ENCODE data around the gene CDH4.

CDH4 gene

DNA sequence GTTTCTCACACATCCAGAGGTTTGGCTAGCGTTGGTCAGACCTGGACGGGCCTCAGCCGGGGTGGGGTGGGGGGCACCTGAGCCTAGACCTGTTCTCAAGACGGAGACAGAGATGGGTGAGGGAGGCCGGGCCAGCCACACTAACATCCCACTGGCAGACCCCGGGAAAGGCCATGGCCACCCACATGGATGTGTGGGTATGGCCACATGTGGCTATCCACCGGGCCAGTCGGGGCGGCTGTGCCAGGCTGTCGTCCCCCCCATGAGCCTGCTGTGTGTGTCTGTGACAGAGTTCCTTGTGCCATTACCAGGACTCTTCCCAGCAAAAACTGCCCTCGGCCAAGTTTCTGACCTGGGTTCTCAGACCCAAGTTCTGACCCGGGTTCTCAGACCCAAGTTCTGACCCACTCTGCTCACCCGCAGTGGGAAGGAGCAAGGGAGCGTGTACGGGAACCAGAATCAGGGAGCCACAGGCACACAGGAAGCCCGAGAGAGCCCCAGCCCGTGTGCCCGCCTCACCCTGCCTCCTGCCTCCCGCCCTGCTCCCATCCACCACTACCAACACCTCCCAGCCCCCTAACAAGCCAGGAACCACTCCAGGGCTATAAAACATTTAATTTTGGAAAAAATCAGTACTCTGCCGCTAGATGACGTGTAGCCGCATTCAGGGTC is 558.1 kb downstream of the CDH4 start:
- DNase-seq (ENCODE audit: low spot score), result no peak

DNA sequence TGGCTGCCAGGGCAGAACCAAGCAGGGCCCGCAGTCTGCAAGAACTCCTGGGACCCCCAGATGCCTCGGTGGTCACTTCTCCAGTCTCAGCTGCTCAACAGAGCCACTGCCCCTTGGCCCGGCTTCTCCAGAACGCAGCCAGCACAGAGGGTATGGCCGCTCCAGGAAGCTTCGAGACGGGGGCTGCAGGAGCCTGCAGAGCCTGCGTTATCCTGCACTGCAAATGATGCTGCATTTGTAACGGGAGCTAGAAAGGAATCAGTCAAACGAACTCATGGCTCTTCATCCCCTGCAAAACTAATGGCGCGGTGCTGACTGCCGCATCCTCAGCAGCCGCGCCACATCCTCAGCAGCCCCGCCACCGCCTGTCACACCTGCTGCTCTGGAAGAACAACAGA is 558.7 kb downstream of the CDH4 start:
- no peak for DNase-seq (ENCODE audit: low spot score)

DNA sequence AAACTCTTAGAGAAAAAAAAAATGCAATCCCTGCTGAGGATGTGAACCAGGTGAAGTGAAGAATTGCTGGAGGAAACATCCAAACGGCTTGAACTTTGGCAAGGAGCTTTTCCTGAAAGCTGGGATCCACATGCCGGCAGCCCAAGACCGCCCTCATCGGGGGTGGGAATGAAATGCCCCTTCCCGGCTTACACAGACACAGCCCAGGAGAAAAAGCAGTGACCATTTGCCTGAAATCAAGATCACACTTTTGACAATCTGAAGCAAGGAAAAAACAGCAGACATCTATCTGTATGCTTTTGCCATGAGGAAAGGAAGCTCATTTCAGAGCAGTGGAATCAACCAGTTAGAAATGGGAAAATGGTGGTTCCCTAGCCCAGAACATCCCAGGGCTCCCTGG is 559.1 kb downstream of the CDH4 start:
- DNase-seq (ENCODE audit: low spot score), result no peak

DNA sequence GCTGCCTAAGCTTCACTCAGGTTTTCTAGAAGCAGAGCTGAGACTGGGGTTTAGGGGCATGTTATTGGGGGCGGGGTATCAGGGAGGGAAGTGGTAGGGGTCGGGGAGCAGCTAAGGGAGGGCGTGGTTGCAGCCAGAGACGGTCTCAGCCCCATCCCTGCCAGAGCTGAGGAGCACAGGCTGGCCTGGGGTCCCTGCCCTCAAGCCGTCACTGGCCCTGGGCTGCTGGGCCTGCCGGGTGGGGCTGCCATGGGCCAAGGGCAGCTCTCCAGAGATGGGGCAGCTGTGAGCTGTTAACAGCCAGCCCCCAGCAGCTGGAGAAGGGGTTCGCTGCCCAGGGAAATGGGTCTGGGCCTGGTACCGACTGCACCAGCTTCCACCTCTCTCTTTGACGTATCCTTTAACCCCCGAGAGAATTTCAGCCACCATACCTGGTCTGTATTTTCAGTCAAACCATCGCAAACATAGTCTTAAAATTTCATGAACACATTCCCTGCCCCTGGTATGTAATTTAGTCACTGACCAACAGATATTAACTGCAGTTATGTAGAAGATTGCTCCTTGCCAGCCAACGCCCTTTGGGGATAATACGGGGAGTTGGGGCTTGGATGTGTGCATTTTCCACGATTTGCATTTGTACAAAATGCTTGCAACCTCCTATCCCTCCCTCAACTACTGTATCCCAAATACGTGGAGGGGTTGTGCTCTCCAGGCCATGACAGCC is 560.2 kb downstream of the CDH4 start:
- no peak for DNase-seq (ENCODE audit: low spot score)

DNA sequence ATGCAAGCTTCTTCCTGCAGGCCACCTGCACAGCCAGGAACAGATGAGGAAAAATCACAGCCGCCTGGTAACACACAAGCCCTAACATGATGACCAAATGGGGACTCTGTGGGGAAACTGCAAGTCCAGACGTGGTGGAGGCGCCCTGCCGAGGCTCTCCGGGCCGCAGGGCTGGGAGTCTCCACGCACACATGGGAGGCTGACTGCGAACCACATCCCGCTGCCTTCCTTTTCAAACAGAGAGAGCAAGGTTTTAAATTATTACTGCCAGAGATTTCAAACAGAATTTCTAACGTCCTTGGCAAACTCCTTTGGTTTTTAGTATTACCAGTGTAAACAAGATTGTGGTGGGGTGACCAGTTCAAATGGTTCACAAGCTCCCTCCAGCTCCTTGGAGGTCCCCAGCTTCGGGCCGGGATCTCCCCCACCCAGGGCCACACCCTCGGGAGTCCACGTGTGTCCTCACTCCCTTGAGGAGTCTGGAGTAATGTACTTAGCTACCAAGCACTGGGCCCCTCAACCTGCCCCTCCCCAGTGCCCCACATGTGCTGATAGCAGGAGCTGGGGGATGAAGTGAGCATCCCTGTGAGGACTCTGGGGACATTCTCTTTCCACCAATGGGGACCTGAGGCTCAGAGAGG is 560.9 kb downstream of the CDH4 start:
- no peak for DNase-seq (ENCODE audit: low spot score)

DNA sequence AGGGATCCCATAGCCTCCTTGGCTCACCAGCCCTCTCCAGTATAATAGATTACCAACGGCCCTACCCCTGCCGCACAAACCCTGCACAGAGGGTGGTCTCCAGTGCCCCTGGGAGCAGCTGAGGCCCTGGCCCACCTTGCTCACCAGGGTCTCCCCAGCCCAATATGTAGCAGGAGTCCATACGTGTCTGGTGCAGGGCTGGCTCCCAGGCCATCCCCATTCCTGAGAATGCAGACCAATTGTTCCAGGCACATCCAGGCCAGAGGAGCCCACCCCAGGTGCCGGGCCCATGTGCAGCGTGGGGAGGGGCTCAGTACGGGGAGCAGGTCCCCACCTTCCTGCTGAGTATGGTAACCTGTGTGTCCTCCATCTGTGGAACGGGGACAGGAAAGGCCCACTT is 561.7 kb downstream of the CDH4 start:
- DNase-seq (ENCODE audit: low spot score), result no peak

DNA sequence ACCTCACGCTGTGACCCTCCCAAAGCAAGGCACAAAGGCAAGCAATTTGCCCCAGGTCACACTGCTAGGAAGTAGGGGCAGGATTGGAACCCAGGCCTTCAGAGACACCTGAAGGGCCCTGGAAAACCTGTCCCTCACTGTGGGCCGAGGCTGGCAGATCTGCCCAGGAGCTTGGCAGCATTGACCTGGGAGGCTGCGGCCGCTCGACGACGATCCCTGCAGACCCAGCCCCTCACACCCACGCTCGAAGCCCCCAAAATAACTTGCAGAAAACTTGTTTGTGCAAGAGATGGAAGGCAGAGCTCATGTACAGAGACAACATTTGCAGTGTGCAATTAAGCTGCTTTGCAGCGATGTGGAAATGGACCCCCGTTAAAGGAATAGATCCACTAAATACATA is 562.2 kb downstream of the CDH4 start:
- DNase-seq (ENCODE audit: low spot score), result no peak

DNA sequence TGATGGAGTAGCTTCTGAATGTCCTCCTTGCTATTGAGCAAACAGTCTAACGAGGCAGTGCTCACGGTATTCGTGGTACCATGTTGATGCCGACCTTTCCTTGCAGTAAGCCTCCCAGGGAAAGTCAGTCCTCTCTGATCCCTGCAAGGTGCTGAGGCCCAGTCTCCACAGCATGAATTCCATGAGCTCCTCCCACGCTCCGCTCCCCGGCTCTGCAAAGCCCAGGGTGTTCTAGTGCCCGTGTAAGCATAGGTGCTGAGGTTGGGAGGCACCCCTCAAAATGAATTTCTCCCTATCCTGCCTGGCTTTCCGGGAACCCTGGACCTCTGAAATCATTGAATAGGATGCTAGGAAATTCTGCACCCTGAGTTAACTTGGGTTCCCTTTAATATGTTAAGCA is 562.7 kb downstream of the CDH4 start:
- DNase-seq (ENCODE audit: low spot score), result no peak

DNA sequence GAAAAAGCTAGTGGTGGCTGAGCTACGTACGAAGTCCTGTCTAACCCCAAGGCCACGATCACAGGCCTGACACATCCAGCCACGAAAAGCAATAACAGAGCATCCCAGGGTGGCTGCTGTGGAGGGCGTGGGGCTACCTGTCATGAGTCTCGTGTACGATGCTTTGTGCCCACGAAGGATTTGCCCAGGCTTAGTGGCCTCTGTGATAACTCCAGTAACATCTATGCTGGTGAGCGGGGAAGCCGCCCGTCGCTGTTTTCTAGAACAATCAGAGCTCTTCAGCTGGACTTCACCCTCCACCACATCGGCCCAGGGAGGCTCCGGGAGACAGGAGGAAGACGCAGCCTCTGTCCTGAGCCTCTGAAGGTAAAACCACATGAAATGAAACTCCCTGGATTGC is 563.1 kb downstream of the CDH4 start:
- DNase-seq (ENCODE audit: low spot score), result no peak

DNA sequence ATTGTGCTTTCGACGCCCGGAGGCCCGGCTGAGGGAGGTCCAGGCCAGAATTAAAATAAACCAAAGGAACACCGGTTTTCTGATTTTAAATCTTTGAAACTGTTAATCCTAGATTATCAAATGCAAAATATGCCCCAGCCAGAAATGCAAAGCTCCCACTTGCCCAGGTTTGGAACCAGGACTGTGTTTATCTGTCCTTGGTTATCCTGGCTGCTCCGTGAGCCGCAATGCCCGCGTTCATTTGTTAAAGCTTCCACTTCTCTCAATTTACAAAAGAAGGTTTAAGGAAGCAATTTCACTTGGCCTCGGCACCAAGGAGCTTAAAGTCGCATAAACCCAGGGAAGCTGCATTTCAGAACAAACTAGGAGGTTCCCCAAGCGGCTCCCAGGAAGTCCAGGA is 563.6 kb downstream of the CDH4 start:
- no peak for DNase-seq (ENCODE audit: low spot score)

DNA sequence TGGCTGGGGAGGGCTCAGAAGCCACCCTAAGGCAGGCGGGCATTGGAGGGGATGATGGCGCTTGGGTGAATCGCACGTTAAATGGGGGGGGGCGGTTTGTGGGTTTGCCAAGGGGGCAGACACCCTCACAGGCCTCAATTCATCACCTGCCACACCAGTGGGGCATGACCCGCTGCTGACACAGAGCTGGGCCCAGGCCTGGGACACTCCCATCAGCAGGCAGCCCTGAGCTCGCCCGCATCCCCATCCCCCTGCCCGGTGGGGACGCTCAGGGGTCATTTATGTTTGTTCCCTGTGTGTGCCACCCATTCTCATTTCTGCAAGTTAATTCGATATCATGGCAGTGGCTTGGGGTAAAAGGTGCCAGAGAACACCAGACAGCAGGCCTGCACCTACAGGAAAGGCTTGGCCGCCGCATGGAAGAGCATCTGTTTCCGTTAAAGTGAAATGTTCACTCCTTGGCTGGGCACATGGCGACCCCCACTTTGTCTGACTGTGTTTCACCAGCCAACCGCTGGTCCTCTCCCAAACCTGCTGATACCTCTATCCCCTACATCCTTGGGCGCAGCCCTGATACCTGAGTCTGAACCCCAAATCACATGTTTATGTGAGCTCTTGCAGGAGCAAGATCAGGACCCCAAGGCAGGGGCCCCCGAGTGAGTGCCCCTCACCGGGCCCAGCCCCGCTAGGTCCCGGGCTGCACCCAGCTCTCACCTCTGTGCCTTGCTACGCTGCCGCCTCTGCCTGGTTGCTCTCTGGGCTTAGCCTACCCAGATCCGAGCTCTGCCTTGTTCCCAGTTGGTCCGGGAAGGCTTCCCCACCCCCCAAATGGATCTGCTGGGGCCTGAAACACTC is 564.8 kb downstream of the CDH4 start:
- no peak for DNase-seq (ENCODE audit: low spot score)

DNA sequence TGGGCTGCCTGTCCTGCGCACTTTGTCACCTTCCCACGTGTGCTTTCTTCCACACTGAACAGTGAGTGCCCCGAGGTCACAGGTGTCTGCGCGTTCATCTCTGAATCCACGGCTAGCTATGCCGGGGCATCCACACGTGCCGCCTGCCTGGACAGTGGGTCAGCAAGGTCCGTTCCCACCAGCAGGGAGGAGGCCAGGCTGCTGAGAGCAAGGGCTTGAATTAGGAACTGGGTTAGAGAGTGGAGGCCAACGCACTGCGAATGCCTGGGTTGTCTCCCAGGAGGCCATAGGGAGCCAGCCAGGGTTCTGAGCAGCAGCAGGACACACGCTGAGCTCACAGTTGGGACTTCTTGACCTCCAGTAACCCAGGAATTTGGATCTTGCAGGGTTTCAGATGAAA is 565.5 kb downstream of the CDH4 start:
- DNase-seq (ENCODE audit: low spot score), result no peak

DNA sequence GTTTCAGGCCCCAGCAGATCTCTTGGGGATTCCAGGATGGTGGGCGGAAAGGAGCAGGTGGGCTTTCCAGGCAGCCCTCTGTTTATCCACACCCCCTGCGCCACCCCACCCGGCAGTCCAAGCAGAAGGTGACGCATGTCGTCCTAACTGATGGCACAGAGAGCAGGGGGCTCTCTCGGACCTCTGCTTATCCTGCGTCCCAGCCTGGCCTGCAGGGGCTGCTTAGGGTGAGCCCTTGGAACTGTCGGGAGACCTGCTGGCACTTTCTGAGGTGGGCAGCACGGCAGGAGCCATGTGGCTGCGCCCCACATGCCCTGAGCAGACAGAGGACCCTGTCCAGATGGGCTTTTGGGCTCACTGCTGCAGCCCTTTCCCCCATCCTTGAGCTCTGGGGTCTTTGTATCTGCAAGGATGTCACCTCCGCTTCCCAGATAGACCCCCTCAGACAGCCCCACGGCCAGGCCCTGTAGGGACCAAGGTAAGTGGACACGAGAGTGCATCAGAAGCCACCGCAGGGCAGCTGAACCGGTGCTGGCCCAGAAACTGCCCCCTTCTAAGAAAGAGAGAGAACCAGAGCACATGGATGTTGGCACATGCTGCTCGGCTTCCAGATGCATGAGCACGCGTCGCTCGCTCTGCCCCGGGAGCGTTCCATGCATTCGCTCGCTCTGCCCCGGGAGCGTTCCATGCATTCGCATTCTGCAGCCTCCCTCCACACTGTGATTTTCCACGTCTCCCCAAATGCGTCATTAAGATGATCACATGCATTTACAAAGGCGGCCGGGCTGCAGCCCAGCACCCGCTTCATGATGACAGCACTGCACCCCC is 566.9 kb downstream of the CDH4 start:
- DNase-seq (ENCODE audit: low spot score), result no peak

DNA sequence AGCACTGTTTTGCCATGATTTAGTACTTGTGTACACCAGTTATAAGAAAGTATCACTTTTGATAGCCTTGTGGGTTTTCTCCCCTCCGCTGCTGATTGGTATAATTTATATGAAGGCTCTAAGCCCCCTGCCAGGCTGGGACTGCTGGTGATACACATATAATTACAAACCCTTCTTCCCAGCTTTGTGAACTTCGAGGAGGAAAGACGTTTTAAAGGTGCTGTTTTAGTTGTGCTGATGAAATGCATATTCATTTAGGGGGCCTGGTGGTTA is 567.4 kb downstream of the CDH4 start:
- no peak for DNase-seq (ENCODE audit: low spot score)

DNA sequence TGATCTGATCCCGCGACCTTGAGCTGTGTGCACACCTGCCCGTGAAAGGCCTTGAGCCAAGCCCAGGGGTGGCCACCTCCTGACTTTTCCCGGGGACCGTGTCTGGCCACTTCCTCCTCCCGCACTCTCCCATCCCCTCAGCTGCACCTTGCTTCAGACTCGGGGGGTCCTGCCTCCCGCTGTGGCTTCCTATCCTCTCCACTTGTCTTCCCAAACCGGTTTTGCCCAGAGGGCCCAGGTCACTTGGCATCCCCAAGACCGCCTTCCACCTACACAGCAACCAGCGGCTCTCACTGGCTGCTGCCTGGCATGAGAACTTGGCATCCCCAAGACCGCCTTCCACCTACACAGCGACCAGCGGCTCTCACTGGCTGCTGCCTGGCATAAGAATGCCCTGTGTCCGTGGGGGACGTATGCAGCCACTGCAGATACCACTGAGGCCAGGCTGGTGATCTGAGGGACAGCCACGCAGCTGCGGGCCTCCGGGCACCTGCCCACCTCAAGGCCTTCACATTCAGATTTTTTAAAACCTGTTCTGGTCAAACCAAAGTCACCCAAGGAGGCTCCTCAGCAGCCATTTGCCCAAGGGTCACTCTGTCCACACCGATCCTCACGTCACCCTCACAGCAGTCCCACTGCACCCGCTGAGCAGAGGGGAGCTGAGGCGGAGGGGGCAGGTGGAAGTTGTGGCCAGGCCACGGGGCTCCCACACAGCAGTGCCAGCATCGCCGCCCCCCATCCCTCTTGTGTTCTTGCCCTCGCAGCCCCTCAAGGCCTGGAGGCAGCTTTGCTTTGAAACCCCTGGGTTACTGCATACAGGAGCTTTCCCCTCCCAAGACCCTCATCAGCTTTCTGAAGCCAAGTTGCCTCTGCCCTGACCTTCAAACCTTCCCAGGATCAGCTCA is 568.1 kb downstream of the CDH4 start:
- no peak for DNase-seq (ENCODE audit: low spot score)

DNA sequence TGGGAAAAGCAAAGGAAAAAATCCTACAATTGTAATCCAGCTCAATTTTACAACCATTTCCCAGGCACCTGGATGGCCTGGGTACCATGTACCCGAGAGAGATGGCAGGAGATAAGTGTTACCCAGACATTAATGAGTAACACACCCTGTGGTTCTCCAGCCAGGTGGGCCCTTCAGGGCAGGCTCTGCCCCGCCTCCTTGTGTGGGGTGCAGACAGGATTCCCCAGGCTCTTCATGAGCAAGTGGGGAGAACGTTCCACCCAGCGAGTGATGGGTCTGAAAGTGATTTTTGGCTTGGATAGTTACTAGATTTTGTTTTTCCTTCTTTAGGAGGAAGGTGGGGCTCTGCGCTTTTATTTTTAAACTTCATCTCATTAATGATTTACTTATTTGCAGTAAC is 569.7 kb downstream of the CDH4 start:
- no peak for DNase-seq (ENCODE audit: low spot score)

DNA sequence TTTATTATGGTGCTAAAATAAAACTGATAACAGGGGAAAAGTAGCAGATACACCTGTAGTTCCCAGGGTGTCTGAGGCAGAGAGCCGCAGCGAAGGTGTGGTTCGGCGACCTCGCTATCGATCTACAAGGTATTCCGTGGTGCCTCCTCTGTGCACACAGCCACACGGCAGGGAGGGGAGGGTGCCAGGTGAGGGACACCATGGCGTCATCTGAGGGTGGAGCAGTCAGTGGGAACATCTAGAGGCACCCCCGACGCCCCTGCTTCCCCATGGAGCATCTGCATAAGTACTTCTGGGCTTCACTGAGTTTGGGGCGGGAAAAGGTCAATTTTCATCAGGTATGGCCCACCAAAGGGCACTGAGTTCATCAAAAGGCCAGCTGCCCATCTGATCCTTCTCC is 570.3 kb downstream of the CDH4 start:
- no peak for DNase-seq (ENCODE audit: low spot score)

DNA sequence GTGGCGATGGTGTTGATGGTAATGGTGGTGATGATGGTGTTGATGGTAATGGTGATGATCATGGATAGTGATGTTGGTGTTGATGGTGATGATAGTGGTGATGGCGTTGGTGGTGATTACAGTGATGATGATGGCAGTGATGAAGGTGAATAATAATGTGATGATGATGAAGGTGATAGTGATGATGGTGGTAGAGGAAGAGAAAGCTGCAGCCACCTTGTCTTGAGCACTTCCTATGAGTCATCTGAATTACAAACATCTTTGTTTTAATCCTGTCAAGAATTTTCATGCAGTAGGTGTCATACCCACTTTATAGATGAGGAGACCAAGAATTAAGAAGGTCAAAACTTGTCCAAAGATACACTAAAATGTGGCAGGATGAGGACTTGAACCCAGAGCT is 571.2 kb downstream of the CDH4 start:
- no peak for DNase-seq (ENCODE audit: low spot score)

DNA sequence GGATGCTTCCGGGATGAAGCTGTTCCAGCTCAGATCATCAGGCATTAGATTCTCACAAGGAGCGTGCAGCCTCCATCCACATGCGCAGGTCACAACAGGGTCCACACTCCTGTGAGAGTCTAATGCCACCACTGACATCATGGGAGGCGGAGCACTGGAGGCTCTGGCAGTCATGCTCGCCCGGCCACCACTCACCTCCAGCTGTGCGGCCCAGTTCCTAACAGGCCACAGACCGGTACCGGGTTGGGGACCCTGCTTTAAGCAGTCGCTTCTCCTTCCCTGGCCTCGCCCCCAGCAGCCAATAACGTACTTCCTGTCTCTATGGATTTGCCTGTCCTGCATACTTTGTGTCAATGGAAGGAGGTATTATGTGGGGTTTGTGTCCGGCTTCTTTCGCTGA is 576.8 kb downstream of the CDH4 start:
- no peak for DNase-seq (ENCODE audit: low spot score)

DNA sequence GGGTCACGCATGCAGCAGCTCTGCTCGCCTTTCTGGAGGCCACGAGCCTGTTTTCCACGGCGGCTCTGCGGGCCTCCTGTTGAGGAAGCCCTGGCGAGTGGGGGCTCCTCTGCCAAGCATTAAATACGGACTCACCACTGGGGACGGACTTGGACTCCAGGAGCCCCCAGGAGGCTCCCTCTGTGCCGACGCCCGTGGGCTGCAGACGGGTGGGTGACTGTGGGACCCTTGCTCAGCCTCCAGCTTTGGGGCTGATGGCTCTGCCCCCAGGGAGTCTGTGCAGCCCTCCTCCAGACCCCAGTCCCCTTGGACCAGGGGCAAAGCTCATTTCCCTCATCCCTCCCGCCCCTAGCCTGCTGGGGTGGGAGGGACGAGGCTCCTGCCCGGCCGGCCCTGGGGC is 577.5 kb downstream of the CDH4 start:
- no peak for DNase-seq (ENCODE audit: low spot score)

All from CD4-positive, alpha-beta T cell treated with Interleukin-15 for 4 hours (primary cell).